ENCODE results near the gene MAP4K2. TPM values are rescaled to one million over a fixed set of nuclear protein-coding genes. Genes with fewer than 3 reads are reported as not detected.

The MAP4K2 gene
- total RNA-seq, 1 experiment from 2014 or later = 24.5 TPM

- POLR2A ChIA-PET = no interaction called here
- TF ChIP-seq, protein P1, sequence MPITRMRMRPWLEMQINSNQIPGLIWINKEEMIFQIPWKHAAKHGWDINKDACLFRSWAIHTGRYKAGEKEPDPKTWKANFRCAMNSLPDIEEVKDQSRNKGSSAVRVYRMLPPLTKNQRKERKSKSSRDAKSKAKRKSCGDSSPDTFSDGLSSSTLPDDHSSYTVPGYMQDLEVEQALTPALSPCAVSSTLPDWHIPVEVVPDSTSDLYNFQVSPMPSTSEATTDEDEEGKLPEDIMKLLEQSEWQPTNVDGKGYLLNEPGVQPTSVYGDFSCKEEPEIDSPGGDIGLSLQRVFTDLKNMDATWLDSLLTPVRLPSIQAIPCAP (CRISPR knock-in tag; IDR thresholded peaks at IDR 0.05) = no peak
- TF ChIP-seq, protein P2, sequence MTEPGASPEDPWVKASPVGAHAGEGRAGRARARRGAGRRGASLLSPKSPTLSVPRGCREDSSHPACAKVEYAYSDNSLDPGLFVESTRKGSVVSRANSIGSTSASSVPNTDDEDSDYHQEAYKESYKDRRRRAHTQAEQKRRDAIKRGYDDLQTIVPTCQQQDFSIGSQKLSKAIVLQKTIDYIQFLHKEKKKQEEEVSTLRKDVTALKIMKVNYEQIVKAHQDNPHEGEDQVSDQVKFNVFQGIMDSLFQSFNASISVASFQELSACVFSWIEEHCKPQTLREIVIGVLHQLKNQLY (CRISPR knock-in tag; IDR thresholded peaks at IDR 0.05) = no peak
- TF ChIP-seq FOXK1 (CRISPR knock-in tag; IDR thresholded peaks at IDR 0.05) (no peak), ZNF121 (CRISPR knock-in tag; IDR thresholded peaks at IDR 0.05) (no peak), GRHL2 (CRISPR knock-in tag; IDR thresholded peaks at IDR 0.05; ENCODE audit: insufficient replicate concordance, severe bottlenecking) (no peak), SP1 (CRISPR knock-in tag; conservative IDR thresholded peaks at IDR 0.05) (no peak), ELF4 (CRISPR knock-in tag; IDR thresholded peaks at IDR 0.05; ENCODE audit: low read depth) (no peak), EMX1 (CRISPR knock-in tag; IDR thresholded peaks at IDR 0.05) (no peak), SOX15 (CRISPR knock-in tag; IDR thresholded peaks at IDR 0.05) (no peak), CREM (CRISPR knock-in tag; IDR thresholded peaks at IDR 0.05) (no peak), ZNF263 (CRISPR knock-in tag; IDR thresholded peaks at IDR 0.05; ENCODE audit: low read depth) (no peak), FOXP1 (CRISPR knock-in tag; IDR thresholded peaks at IDR 0.05; ENCODE audit: borderline replicate concordance) (no peak)
- TF ChIP-seq, protein P3, sequence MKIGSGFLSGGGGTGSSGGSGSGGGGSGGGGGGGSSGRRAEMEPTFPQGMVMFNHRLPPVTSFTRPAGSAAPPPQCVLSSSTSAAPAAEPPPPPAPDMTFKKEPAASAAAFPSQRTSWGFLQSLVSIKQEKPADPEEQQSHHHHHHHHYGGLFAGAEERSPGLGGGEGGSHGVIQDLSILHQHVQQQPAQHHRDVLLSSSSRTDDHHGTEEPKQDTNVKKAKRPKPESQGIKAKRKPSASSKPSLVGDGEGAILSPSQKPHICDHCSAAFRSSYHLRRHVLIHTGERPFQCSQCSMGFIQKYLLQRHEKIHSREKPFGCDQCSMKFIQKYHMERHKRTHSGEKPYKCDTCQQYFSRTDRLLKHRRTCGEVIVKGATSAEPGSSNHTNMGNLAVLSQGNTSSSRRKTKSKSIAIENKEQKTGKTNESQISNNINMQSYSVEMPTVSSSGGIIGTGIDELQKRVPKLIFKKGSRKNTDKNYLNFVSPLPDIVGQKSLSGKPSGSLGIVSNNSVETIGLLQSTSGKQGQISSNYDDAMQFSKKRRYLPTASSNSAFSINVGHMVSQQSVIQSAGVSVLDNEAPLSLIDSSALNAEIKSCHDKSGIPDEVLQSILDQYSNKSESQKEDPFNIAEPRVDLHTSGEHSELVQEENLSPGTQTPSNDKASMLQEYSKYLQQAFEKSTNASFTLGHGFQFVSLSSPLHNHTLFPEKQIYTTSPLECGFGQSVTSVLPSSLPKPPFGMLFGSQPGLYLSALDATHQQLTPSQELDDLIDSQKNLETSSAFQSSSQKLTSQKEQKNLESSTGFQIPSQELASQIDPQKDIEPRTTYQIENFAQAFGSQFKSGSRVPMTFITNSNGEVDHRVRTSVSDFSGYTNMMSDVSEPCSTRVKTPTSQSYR (CRISPR knock-in tag; IDR thresholded peaks at IDR 0.05) = no peak
- TF ChIP-seq, protein P4, sequence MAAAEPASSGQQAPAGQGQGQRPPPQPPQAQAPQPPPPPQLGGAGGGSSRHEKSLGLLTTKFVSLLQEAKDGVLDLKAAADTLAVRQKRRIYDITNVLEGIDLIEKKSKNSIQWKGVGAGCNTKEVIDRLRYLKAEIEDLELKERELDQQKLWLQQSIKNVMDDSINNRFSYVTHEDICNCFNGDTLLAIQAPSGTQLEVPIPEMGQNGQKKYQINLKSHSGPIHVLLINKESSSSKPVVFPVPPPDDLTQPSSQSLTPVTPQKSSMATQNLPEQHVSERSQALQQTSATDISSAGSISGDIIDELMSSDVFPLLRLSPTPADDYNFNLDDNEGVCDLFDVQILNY (CRISPR knock-in tag; IDR thresholded peaks at IDR 0.05) = no peak
- TF ChIP-seq, protein P5, sequence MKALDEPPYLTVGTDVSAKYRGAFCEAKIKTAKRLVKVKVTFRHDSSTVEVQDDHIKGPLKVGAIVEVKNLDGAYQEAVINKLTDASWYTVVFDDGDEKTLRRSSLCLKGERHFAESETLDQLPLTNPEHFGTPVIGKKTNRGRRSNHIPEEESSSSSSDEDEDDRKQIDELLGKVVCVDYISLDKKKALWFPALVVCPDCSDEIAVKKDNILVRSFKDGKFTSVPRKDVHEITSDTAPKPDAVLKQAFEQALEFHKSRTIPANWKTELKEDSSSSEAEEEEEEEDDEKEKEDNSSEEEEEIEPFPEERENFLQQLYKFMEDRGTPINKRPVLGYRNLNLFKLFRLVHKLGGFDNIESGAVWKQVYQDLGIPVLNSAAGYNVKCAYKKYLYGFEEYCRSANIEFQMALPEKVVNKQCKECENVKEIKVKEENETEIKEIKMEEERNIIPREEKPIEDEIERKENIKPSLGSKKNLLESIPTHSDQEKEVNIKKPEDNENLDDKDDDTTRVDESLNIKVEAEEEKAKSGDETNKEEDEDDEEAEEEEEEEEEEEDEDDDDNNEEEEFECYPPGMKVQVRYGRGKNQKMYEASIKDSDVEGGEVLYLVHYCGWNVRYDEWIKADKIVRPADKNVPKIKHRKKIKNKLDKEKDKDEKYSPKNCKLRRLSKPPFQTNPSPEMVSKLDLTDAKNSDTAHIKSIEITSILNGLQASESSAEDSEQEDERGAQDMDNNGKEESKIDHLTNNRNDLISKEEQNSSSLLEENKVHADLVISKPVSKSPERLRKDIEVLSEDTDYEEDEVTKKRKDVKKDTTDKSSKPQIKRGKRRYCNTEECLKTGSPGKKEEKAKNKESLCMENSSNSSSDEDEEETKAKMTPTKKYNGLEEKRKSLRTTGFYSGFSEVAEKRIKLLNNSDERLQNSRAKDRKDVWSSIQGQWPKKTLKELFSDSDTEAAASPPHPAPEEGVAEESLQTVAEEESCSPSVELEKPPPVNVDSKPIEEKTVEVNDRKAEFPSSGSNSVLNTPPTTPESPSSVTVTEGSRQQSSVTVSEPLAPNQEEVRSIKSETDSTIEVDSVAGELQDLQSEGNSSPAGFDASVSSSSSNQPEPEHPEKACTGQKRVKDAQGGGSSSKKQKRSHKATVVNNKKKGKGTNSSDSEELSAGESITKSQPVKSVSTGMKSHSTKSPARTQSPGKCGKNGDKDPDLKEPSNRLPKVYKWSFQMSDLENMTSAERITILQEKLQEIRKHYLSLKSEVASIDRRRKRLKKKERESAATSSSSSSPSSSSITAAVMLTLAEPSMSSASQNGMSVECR (CRISPR knock-in tag; IDR thresholded peaks at IDR 0.05; ENCODE audit: borderline replicate concordance) = no peak
- Mint-ChIP-seq H3K4me1 (no peaks in the 10 kb centered on the region), H3K4me3 (no peak overlapping the region), H3K27ac (no peak overlapping the region), H3K27me3 (ENCODE audit: low read depth) (no peaks in the 10 kb centered on the region), H3K36me3 (peaks cover 8% of the 10 kb centered on the region; the same call in 1 of the 2 replicates), H3K9me3 (no peaks in the 10 kb centered on the region)
- ATAC-seq = no peak
- DNase-seq (ENCODE audit: low spot score) = no peak
- CTCF ChIA-PET = interaction anchor here (1.2 to 1.8 kb wide), 3 partner anchors 15 to 139 kb away, joined by 4 to 5 read pairs (median 5); no protein-coding TSS in a partner anchor
Measured at GRCh38 chr11:64827451-64827839, 24.4 kb upstream of the MAP4K2 start.
